Left lobe of liver (tissue), 2 donors: ENCODE measurements around the gene PLCH1. TPM values are rescaled to one million over a fixed set of nuclear protein-coding genes. Genes with fewer than 3 reads are reported as not detected.
"Not testable (repeated sequence)": the region's sequence is repeated elsewhere in the genome, so short reads cannot be mapped to it uniquely, and the experiment has no call there.

Experiments
- ATAC-seq: fragments of 200-7000 bp; cut with Tn5 transposase; one replicate; pipeline ENCODE4 v1.9.1; 2020; ENCODE audit warnings: mild to moderate bottlenecking, moderate library complexity
- DNase-seq: peaks from one replicate; pipeline ENCODE4 v3.0.0-alpha.2; 2020; ENCODE audit warnings: low spot score
- total RNA-seq: library from RNA; stranded (reverse); gene quantifications from one replicate; pipeline ENCODE4 v1.2.1, GENCODE V29; 2021
- donor health status: DM: no; HTN: no; CAD: no; lungs with moderate emphysema.
- donor health status: DM: no; HTN: yes; CAD: no.

PLCH1 gene
- total RNA-seq, 1 donor from 2014 or later, result 0.08 TPM

- ATAC-seq (no peak), DNase-seq (no peak)
Observed at GRCh38 chr3:155426524-155427230, 318.2 kb downstream of the PLCH1 start.

- DNase-seq (no peak), ATAC-seq (no peak)
Observed at GRCh38 chr3:155425396-155425795, 319.5 kb downstream of the PLCH1 start.

- DNase-seq, result no peak
- ATAC-seq, result no peak
Observed at GRCh38 chr3:155424323-155424710, 320.6 kb downstream of the PLCH1 start.

- ATAC-seq (no peak), DNase-seq (no peak)
Observed at GRCh38 chr3:155423526-155424322, 321.1 kb downstream of the PLCH1 start.

GRCh38 chr3:155420881-155421486 is 323.9 kb downstream of the PLCH1 start:
- DNase-seq (no peak), ATAC-seq (no peak)

GRCh38 chr3:155420406-155420805 is 324.5 kb downstream of the PLCH1 start:
- DNase-seq (no peak), ATAC-seq (no peak)

- ATAC-seq, result no peak
- no peak for DNase-seq
Observed at GRCh38 chr3:155418407-155418806, 326.5 kb downstream of the PLCH1 start.

- no peak for ATAC-seq
- no peak for DNase-seq
Observed at GRCh38 chr3:155417119-155417517, 327.8 kb downstream of the PLCH1 start.

GRCh38 chr3:155416500-155417118 is 328.3 kb downstream of the PLCH1 start:
- ATAC-seq, result no peak

GRCh38 chr3:155412904-155413303 is 332.0 kb downstream of the PLCH1 start:
- no peak for DNase-seq
- no peak for ATAC-seq

More at GRCh38 chr3:155416500-155417118, 328.3 kb downstream of the PLCH1 start:
- no peak for DNase-seq

- ATAC-seq (no peak), DNase-seq (no peak)
Observed at GRCh38 chr3:155411500-155412223, 333.2 kb downstream of the PLCH1 start.

GRCh38 chr3:155409336-155409735 is 335.5 kb downstream of the PLCH1 start:
- no peak for ATAC-seq
- no peak for DNase-seq

GRCh38 chr3:155407971-155408370 is 336.9 kb downstream of the PLCH1 start:
- DNase-seq (no peak), ATAC-seq (no peak)

- no peak for ATAC-seq
- DNase-seq, result no peak
Observed at GRCh38 chr3:155407331-155407730, 337.5 kb downstream of the PLCH1 start.

- ATAC-seq, result no peak
- DNase-seq, result no peak
Observed at GRCh38 chr3:155404486-155404885, 340.4 kb downstream of the PLCH1 start.

GRCh38 chr3:155402656-155403055 is 342.2 kb downstream of the PLCH1 start:
- no peak for ATAC-seq

GRCh38 chr3:155398046-155398445 is 346.8 kb downstream of the PLCH1 start:
- DNase-seq, result no peak
- no peak for ATAC-seq

More at GRCh38 chr3:155402656-155403055, 342.2 kb downstream of the PLCH1 start:
- DNase-seq, result no peak

GRCh38 chr3:155394896-155395295 is 350.0 kb downstream of the PLCH1 start:
- DNase-seq, ATAC-seq: not testable (repeated sequence)

GRCh38 chr3:155394240-155394639 is 350.6 kb downstream of the PLCH1 start:
- DNase-seq (no peak), ATAC-seq (no peak)

- no peak for DNase-seq
- no peak for ATAC-seq
Observed at GRCh38 chr3:155393316-155393715, 351.6 kb downstream of the PLCH1 start.

- no peak for ATAC-seq
Observed at GRCh38 chr3:155392138-155392537, 352.7 kb downstream of the PLCH1 start.

More at GRCh38 chr3:155392138-155392537, 352.7 kb downstream of the PLCH1 start:
- DNase-seq, result no peak
